ENCODE measurements around the gene EN2.
"Not testable (repeated sequence)": the region's sequence is repeated elsewhere in the genome, so short reads cannot be mapped to it uniquely, and the experiment has no call there.

EN2 gene

GRCh38 chr7:155426543-155427410 lies 31.2 kb upstream of the EN2 start:
- no peak for DNase-seq

DNA sequence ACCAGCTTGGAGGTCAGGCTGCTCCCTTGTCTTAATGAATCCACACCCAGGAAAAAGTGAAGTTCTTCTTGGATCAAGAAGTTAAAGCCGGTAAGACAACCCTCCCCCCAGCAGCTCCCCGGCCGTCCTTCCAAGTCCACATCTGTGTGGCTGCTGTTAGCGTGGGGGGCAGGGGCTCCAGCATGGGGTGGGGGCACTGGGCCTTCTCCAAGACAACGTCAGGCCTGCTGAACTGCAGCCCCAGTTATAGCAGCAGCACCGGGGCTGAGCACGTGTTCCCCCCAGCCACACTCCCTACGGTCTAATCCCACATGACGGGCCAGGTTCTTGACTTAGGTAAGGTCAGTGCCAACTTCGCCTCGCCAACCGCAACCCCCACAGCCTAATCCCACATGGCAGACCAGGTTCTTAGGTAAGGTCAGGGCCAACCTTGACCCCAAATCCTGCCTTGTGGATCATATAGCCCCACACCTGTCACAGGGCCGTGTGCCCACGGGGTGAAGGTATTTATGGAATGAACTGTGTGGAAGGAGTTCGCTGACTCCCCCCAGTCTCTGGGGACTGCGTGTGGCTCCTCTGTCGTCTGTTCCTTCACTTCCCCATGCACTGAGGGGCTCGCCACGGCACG lies 30.4 kb upstream of the EN2 start:
- no peak for DNase-seq

DNA sequence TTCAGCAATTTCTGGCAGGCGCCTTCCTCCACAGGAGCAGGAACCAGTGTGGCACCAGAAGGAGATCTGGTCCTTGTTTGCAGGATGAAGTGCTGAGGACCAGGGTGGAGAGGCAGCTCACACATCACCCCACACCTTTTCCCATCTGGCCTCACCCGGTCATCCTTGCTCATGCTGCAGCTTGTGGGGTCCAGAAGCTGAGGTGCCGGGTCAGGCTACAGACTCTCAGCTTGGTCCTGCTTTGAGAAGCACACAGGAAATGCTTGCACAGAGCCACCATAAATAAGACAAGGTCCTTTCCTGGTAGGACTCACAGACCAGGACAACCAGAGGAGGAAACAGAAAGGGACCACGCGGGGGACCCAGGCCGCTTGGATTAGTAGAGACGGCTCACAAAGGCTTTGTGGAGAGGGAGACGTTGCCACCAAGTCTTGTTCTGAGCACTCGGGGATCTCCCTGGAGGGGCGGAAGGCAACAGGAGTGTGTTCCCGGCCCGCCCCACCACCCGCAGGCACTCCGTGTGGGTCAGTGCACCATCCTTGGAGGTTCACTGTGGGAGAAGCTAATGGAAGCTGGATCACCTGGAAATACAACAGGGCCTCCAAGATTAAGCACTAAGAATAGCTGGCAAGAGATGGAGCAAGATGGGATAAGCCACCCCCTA lies 29.6 kb upstream of the EN2 start:
- DNase-seq = no peak

GRCh38 chr7:155429651-155430050 lies 28.3 kb upstream of the EN2 start:
- DNase-seq = no peak

GRCh38 chr7:155430606-155431005 lies 27.3 kb upstream of the EN2 start:
- DNase-seq = no peak

DNA sequence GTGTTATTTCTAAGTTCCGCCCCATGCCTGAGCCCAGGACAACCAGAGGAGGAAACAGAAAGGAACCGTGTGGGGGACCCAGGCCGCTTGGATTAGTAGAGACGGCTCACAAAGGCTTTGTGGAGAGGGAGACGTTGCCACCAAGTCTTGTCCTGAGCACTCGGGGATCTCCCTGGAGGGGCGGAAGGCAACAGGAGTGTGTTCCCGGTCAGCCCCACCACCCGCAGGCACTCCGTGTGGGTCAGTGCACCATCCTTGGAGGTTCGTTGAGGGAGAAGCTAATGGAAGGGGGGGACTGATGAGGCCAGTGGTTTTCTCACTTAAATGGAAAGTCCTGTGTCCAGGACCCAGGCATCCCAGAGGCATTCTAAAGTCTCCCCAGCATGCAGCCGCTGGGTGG lies 26.7 kb upstream of the EN2 start:
- DNase-seq = no peak

- DNase-seq = no peak
Measured at GRCh38 chr7:155431711-155432110, 26.2 kb upstream of the EN2 start.

- no peak for DNase-seq
Measured at GRCh38 chr7:155435110-155435509, 22.8 kb upstream of the EN2 start.

DNA sequence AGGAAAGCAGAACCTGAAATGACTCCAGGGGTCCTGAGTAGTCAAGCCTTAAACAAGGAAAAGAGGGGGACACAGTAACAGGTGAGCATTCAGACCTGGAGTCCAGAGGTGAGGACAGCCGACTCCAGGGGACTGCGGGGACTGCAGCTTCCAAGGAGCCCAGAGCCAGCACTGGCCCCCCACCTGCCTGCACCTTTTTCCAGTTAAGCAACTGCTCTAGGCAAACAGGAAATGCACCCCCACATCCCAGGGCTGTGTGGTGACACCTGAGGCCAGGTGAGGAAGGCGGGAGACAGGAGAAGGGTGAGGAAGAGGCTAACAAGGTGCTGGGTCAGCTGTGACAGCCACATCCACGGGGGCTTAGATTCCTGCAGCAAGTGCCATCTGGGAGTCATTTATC lies 20.1 kb upstream of the EN2 start:
- no peak for DNase-seq

DNA sequence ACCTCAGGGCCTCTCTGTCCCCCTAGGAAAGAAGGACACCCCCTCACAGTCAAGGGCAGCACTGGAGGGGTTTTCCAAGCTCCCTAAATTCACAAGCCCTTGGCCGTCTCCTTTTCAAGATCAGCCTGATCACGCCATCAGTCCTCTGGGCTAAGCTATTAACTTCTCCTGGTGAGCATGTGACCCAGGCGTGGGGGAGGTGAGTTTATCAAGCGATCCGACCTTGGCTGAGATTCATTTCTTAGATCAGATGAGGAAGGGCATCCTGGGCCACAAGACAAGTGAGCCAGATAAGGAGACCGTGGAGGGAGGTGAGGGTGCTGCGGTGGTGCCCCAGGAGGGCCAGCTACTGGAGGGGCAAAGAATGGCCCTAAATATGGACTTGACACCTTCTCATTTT lies 19.2 kb upstream of the EN2 start:
- no peak for DNase-seq

- DNase-seq = no peak
Measured at GRCh38 chr7:155439311-155440017, 18.5 kb upstream of the EN2 start.

DNA sequence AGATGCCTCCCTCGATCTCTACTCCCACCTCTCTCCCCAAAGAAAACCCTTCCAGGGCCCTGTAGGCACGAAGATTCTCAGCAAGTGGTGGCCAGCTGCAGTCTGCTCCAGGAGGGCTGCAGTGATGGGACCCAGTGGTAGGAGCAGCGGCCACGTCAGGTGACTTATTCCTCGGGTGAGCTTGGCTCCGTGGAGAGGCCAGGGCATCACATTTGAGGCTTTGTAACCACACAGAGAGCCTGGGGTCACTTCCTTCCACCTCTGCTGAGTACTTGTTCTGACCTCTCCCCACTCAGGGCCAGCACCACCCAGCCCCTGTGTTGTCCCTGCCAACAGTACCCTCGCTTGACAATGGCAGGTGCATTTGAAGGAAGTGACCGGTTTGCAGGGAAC lies 17.9 kb upstream of the EN2 start:
- no peak for DNase-seq

GRCh38 chr7:155441856-155442255 lies 16.1 kb upstream of the EN2 start:
- no peak for DNase-seq

DNA sequence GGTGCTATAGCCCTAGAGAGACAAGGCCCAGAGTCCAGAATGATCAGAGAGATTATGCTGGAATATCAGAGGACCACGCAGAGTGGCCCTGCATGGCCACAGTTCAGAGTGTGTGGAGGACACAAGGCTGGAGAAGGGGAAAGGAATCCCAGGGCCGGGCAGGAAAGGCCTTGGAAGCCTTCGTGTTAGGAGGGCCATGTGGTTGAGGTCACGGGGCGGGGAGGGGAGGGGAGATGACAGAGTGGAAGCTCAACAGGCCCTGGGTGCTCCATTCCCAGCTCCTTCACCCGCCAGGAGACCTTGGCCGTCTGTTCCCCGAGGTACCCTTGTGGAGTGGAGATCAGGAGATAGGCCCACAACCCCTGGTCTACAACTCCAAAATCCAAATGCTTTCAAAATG lies 13.2 kb upstream of the EN2 start:
- no peak for DNase-seq

GRCh38 chr7:155445606-155446005 lies 12.3 kb upstream of the EN2 start:
- not testable (repeated sequence) for DNase-seq

DNA sequence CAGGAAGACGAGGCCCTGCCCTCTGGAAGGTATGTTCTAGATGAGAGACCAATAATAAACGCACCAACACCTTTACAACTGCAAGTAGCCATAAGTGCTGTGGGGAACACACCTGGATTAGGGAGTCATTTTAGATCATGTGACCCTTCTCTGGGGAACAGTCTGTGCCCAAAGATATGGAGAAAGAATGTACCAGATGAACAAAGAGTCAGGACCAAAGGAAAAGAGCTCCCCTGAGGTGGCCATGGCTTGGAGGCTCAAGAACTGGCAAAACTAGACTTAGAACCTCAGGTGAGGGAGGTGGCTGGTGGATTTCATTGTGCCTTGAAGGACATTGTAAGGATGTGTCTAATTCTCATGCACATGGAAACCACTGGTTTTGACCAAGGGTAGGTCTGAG lies 10.3 kb upstream of the EN2 start:
- DNase-seq = no peak

DNA sequence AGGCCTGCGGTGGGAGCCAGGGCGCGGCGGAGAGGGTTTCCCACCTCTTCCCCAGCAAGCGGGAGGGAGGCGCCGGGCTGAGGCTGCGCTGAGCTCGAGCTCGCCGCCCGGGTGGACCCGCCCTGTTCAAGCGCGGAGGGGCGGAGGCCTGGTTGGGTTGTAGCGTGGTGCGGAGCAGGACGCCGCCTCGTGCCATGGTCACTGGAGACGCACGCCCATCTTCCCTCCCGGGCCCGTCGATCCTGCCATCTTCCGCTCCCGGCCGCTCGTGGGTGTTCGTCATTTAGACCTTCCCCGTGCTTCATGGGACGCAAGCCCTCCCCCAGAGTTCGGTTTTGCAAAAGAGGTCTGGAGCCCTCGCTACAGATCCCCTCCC lies 9.3 kb upstream of the EN2 start:
- no peak for DNase-seq

- DNase-seq = no peak
Measured at GRCh38 chr7:155449008-155449868, 8.7 kb upstream of the EN2 start.

DNA sequence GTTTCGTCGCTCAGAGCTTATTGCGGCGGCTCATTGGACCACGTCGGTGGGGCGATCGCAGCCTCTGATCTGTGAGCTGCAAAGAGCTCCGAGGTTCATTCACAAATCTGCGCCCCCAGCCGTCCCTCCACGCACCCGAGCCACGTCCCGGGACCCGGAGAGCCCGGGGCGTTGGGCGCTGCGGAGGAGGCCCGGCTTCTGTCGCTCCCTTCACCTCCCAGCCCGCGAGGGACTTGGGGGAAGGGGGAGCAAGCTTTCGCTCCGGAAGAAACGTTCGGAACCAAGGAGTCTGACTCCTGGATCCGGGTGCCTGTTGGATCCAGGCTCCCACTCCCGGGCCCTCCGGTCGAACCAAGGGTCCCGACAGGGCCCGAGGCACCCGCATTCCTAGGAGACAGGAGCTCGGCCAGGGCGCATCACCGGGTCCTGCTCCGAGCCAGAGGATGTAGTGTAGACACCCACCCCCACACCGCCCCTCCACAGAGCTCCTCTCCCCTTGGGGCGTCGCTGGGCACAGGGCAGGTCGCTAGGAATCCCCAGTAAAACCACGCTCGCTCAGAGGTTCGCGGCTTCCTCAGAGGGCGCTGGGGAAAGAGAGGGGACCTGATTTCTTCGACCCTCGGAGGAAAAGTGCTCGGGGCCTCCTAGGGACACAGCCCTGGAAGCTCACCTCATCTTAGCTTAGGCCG lies 7.9 kb upstream of the EN2 start:
- no peak for DNase-seq

DNA sequence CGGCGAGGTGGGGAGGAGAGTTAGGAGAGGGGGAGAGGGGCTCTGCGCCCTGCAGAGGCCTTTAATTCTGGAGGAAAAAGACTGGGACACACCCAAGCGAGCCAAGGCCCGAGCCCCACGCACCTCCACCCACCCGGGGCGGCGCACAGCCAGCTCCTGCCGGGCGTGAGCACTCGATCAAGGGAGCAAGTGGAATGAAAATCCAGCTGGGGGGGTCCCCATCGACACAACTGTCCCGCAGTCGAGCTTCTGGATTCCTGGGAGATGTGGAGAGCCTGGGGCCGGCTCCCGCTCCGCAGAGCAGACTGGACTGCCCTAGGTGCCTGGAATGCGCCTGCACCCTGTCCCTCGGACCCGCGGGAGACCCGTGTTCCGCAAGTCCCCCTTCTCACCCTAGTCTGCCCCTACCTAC lies 7.4 kb upstream of the EN2 start:
- no peak for DNase-seq

GRCh38 chr7:155450970-155451801 lies 6.7 kb upstream of the EN2 start:
- no peak for DNase-seq
